Anterior cingulate cortex (tissue), 58 donors: Measurements from ENCODE around the gene WNK1.
"Not testable (repeated sequence)": the region's sequence is repeated elsewhere in the genome, so short reads cannot be mapped to it uniquely, and the experiment has no call there.

Source experiments
- DNase-seq, 58 donors: peaks; one replicate each; lab custom pipeline; 2025; lab: John Stamatoyannopoulos, UW

WNK1 gene

GRCh38 chr12:810116-810515, 57.7 kb downstream of the WNK1 start:
- no peak for DNase-seq

- peak in 1 of 58 donors; percentile 30 for DNase-seq
Observed at GRCh38 chr12:810671-811415, 58.5 kb downstream of the WNK1 start.

GRCh38 chr12:812950-813349, 60.6 kb downstream of the WNK1 start:
- no peak for DNase-seq

- not testable (repeated sequence) for DNase-seq
Observed at GRCh38 chr12:817456-817855, 65.1 kb downstream of the WNK1 start.

- no peak for DNase-seq
Observed at GRCh38 chr12:817941-818600, 65.7 kb downstream of the WNK1 start.

GRCh38 chr12:818733-819132, 66.4 kb downstream of the WNK1 start:
- no peak for DNase-seq

- DNase-seq, result no peak
Observed at GRCh38 chr12:820336-820735, 68.0 kb downstream of the WNK1 start.

GRCh38 chr12:823028-823698, 70.8 kb downstream of the WNK1 start:
- DNase-seq, result no peak

GRCh38 chr12:826331-826730, 74.0 kb downstream of the WNK1 start:
- DNase-seq, result no peak

- DNase-seq, result no peak
Observed at GRCh38 chr12:828726-829395, 76.5 kb downstream of the WNK1 start.

- DNase-seq, result no peak
Observed at GRCh38 chr12:830111-830867, 77.9 kb downstream of the WNK1 start.

- no peak for DNase-seq
Observed at GRCh38 chr12:835754-836518, 83.6 kb downstream of the WNK1 start.

GRCh38 chr12:836952-837351, 84.6 kb downstream of the WNK1 start:
- DNase-seq, result no peak

GRCh38 chr12:837548-837947, 85.2 kb downstream of the WNK1 start:
- DNase-seq, result no peak

GRCh38 chr12:843609-844008, 91.2 kb downstream of the WNK1 start:
- DNase-seq, result no peak

- no peak for DNase-seq
Observed at GRCh38 chr12:846421-846820, 94.0 kb downstream of the WNK1 start.

GRCh38 chr12:848173-848865, 95.9 kb downstream of the WNK1 start:
- no peak for DNase-seq

- no peak for DNase-seq
Observed at GRCh38 chr12:848882-849527, 96.6 kb downstream of the WNK1 start.
